ENCODE measurements around the gene FHIT. TPM values are rescaled to one million over a fixed set of nuclear protein-coding genes. Genes with fewer than 3 reads are reported as not detected.

Gene FHIT
- total RNA-seq, 1 experiment from 2014 or later: 3.6 TPM

DNA sequence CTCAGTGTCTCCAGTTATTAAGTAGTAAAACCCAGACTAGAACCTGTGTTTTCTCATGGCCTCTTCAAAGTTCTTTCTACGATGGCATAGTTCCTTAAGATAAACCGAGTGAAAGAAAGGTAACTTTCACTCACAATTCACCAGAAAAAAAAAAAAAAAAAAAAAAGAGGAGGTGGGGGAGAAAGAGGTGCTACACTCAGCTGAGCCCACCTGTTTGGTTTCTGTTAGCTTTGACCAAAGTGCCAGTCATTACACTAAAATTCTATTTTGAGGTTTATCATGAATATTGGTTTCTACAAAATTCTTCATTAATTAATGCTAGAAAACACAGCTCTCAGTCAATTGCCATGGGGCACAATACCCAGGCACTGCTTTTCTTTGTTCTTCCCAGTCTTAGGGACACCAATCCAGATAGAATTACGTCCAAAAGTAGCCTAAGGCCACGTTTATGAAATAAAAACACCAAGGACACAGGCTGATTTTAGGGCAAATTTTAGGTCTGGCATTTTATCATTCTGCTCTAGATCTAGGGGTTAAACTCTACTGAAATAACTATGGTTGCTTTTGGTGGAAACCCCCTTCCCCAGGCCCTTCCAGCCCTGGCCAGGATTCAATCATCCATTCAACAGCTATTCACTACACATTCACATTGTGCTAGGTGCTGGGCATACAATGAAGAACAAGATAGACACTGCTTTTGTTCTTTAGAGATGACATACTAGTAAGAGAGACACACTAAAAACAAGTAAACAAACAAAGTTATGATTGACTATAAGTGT, 1097.8 kb downstream of the FHIT start:
- Histone ChIP-seq H3K27ac (ENCODE audit: low read length) (no peak overlapping the region), H3K4me2 (ENCODE audit: low read length) (no peak overlapping the region), H4K20me1 (ENCODE audit: low read length) (no peaks in the 10 kb centered on the region), H3K9me3 (ENCODE audit: low read length) (no peaks in the 10 kb centered on the region), H3K79me2 (ENCODE audit: low read length) (no peaks in the 10 kb centered on the region), H2AFZ (ENCODE audit: low read length) (no peak overlapping the region), H3K4me3 (ENCODE audit: low read length) (no peak overlapping the region), H3K27me3 (ENCODE audit: low read length) (no peaks in the 10 kb centered on the region), H3K9ac (ENCODE audit: low read length) (no peak overlapping the region), H3K36me3 (ENCODE audit: low read depth, low read length) (no peaks in the 10 kb centered on the region), H3K4me1 (ENCODE audit: insufficient read depth, low read length) (no peaks in the 10 kb centered on the region), H3K9me2 (replicated peaks; ENCODE audit: low read length) (no peaks in the 10 kb centered on the region), H3F3A (ENCODE audit: low read length, unreplicated experiment) (no peaks in the 10 kb centered on the region)
- intact Hi-C loops (cut with micrococcal nuclease): no loop called here
- TF ChIP-seq EZH2phosphoT487 (IDR thresholded peaks at IDR 0.05; ENCODE audit: borderline replicate concordance, low read length) (no peak), EZH2 (IDR thresholded peaks at IDR 0.05; ENCODE audit: low read length, unreplicated experiment) (no peak)
- TF ChIP-seq, protein P1, sequence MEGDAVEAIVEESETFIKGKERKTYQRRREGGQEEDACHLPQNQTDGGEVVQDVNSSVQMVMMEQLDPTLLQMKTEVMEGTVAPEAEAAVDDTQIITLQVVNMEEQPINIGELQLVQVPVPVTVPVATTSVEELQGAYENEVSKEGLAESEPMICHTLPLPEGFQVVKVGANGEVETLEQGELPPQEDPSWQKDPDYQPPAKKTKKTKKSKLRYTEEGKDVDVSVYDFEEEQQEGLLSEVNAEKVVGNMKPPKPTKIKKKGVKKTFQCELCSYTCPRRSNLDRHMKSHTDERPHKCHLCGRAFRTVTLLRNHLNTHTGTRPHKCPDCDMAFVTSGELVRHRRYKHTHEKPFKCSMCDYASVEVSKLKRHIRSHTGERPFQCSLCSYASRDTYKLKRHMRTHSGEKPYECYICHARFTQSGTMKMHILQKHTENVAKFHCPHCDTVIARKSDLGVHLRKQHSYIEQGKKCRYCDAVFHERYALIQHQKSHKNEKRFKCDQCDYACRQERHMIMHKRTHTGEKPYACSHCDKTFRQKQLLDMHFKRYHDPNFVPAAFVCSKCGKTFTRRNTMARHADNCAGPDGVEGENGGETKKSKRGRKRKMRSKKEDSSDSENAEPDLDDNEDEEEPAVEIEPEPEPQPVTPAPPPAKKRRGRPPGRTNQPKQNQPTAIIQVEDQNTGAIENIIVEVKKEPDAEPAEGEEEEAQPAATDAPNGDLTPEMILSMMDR (conservative IDR thresholded peaks at IDR 0.05; ENCODE audit: low read depth, low read length): no peak
- no TSS peak for BruUV-seq (replicated peaks)
- DNase-seq (no peak), ATAC-seq (no peak)
- CTCF ChIA-PET: no interaction called here
- POLR2A ChIA-PET (ENCODE audit: unreplicated experiment): no interaction called here

DNA sequence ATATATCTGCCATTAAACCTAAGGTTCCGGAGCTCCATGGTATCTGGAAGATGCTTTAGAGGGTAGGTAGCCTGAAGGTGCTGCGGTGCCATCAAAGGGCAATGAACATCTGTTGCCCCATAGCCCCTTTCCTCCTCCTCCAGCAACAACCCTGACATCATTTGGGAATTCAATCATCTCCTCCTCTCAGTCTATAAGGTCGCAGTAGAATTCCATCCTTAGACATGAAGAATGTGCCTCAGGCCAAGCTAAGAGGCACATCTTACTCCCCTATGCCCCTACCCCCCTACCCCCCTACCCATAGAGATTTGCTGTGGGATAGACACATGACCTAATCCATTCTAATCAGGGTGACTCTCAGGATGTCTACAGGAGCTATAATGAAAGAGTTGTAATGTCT, 1101.8 kb downstream of the FHIT start:
- Histone ChIP-seq H4K20me1 (ENCODE audit: low read length) (no peaks in the 10 kb centered on the region), H3K79me2 (ENCODE audit: low read length) (no peaks in the 10 kb centered on the region), H3K27ac (ENCODE audit: low read length) (no peak overlapping the region), H3K4me1 (ENCODE audit: insufficient read depth, low read length) (no peaks in the 10 kb centered on the region), H3K9me2 (replicated peaks; ENCODE audit: low read length) (no peaks in the 10 kb centered on the region), H3K9ac (ENCODE audit: low read length) (no peak overlapping the region), H3K27me3 (ENCODE audit: low read length) (no peaks in the 10 kb centered on the region; the same call in 1 of the 2 replicates), H3F3A (ENCODE audit: low read length, unreplicated experiment) (no peaks in the 10 kb centered on the region), H3K4me3 (ENCODE audit: low read length) (no peak overlapping the region), H3K9me3 (ENCODE audit: low read length) (no peaks in the 10 kb centered on the region), H3K4me2 (ENCODE audit: low read length) (no peak overlapping the region), H2AFZ (ENCODE audit: low read length) (no peak overlapping the region), H3K36me3 (ENCODE audit: low read depth, low read length) (no peaks in the 10 kb centered on the region)
- POLR2A ChIA-PET (ENCODE audit: unreplicated experiment): no interaction called here
- TF ChIP-seq, protein P1 (conservative IDR thresholded peaks at IDR 0.05; ENCODE audit: low read depth, low read length): no peak
- no peak for TF ChIP-seq EZH2 (IDR thresholded peaks at IDR 0.05; ENCODE audit: low read length, unreplicated experiment)
- TF ChIP-seq EZH2phosphoT487 (IDR thresholded peaks at IDR 0.05; ENCODE audit: borderline replicate concordance, low read length): no peak
- no peak for ATAC-seq
- intact Hi-C loops (cut with micrococcal nuclease): no loop called here
- CTCF ChIA-PET: no interaction called here
- no peak for DNase-seq
- no TSS peak for BruUV-seq (replicated peaks)

DNA sequence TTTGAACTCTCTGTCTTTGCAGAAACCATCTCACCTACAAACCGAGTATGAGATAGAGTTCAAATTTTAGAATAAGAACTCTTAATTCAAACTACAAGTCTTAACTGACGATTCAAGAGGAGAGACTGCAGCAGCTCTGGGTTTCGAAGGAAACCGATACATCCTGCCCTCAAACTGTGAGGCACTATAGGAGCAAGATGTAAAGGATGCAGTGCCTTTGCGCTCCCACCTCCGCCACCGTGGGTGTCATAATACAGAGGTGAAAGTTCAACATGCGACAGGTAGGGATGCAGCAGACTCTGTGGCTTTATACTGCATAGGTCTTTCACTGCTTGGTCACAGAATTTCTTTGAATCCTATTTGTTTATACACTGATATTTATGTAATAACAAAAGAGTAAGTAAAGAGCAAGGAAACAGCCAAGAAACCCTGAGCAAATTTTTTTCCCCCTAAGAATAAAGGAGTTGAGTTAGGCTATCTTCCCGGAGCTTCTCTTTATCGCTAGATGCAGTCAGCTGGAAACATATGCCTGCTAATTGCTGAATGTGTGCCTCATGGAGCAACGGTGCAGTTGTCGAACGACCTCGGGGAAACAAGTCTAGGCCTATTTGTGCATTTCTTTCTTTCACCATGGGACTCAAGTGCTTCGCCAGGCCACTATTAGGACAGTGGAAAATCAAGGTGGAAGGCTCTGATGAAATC, 1103.9 kb downstream of the FHIT start:
- ATAC-seq (no peak), DNase-seq (no peak)
- Histone ChIP-seq H3F3A (ENCODE audit: low read length, unreplicated experiment) (no peaks in the 10 kb centered on the region), H4K20me1 (ENCODE audit: low read length) (no peaks in the 10 kb centered on the region), H3K4me1 (ENCODE audit: insufficient read depth, low read length) (no peaks in the 10 kb centered on the region), H3K9ac (ENCODE audit: low read length) (no peak overlapping the region), H2AFZ (ENCODE audit: low read length) (no peak overlapping the region), H3K27ac (ENCODE audit: low read length) (no peak overlapping the region), H3K4me3 (ENCODE audit: low read length) (no peak overlapping the region), H3K79me2 (ENCODE audit: low read length) (no peaks in the 10 kb centered on the region), H3K4me2 (ENCODE audit: low read length) (no peak overlapping the region), H3K36me3 (ENCODE audit: low read depth, low read length) (no peaks in the 10 kb centered on the region), H3K27me3 (ENCODE audit: low read length) (no peaks in the 10 kb centered on the region; the same call in 1 of the 2 replicates), H3K9me3 (ENCODE audit: low read length) (no peaks in the 10 kb centered on the region), H3K9me2 (replicated peaks; ENCODE audit: low read length) (no peaks in the 10 kb centered on the region)
- ChIA-PET POLR2A (ENCODE audit: unreplicated experiment) (interaction anchor here (0.6 kb wide), 1 partner anchor 250 kb away, joined by 3 read pairs; no protein-coding TSS in a partner anchor), CTCF (no interaction called here)
- intact Hi-C loops (cut with micrococcal nuclease): no loop called here
- TF ChIP-seq EZH2phosphoT487 (IDR thresholded peaks at IDR 0.05; ENCODE audit: borderline replicate concordance, low read length): no peak
- TF ChIP-seq, protein P1 (conservative IDR thresholded peaks at IDR 0.05; ENCODE audit: low read depth, low read length): no peak
- no peak for TF ChIP-seq EZH2 (IDR thresholded peaks at IDR 0.05; ENCODE audit: low read length, unreplicated experiment)
- no TSS peak for BruUV-seq (replicated peaks)

All from PC-3 (cell line).